Stomach (tissue), 9 donors: ENCODE data around the gene ECE1. TPM values are rescaled to one million over a fixed set of nuclear protein-coding genes. Genes with fewer than 3 reads are reported as not detected.

Experiments used
- DNase-seq, 2 donors: peaks; one replicate each; pipeline versions ENCODE4 v3.0.0 to v3.0.0-alpha.2; 2013 to 2019
- H3K27ac ChIP-seq, 5 donors: fragments of 200-600 bp in 4 of 5; sonication (generic) in 4 of 5; one replicate each; pipeline ENCODE4 v1.5.1; 2013 to 2019; ENCODE audit warnings: mild to moderate bottlenecking in 1 of 5, moderate library complexity in 1 of 5
- H3K27me3 ChIP-seq, 3 donors: fragments of 200-600 bp; sonication (generic); one replicate each; pipeline ENCODE4 v1.5.1; 2017 to 2019; ENCODE audit warnings: mixed run types in 1 of 3
- H3K36me3 ChIP-seq, 4 donors: fragments of 200-600 bp; sonication (generic); 1 replicate in 3 of 4; 2 replicates in 1 of 4; pipeline ENCODE4 v1.5.1; 2016 to 2019
- H3K4me1 ChIP-seq, 4 donors: fragments of 200-600 bp; sonication (generic); one replicate each; pipeline ENCODE4 v1.5.1; 2016 to 2019
- H3K4me3 ChIP-seq, 4 donors: fragments of 200-600 bp; sonication (generic) in 3 of 4; one replicate each; pipeline ENCODE4 v1.5.1; 2016 to 2019; ENCODE audit warnings: mild to moderate bottlenecking in 1 of 4
- H3K9me3 ChIP-seq, 4 donors: fragments of 200-600 bp; sonication (generic); one replicate each; pipeline ENCODE4 v1.5.1; 2016 to 2019
- CTCF ChIP-seq, 7 experiments: fragments of 450-650 bp in 4 of 7; fragments of 200-600 bp in 3 of 7; sonication (generic) in 3 of 7; IDR thresholded peaks; one replicate each; pipeline ENCODE4 v1.5.1; 2016 to 2019; ENCODE audit warnings: antibody characterized with exemption in 7 of 7, control low read depth in 2 of 7, mild to moderate bottlenecking in 1 of 7
- EP300 ChIP-seq: sonication (generic); formaldehyde crosslinking; IDR thresholded peaks from one replicate; pipeline ENCODE4 v1.6.1; 2017; ENCODE audit warnings: antibody characterized with exemption
- POLR2A ChIP-seq, 4 donors: fragments of 450-650 bp; IDR thresholded peaks; one replicate each; pipeline ENCODE4 v1.6.1; 2016; ENCODE audit warnings: antibody characterized with exemption in 4 of 4, control low read depth in 2 of 4, mild to moderate bottlenecking in 1 of 4, moderate library complexity in 1 of 4
- POLR2AphosphoS5 ChIP-seq, 3 donors: sonication (generic); formaldehyde crosslinking; IDR thresholded peaks; one replicate each; pipeline ENCODE4 v1.6.1; 2016; ENCODE audit warnings: antibody characterized with exemption in 3 of 3
- WGBS, 5 donors: extraction: QIAGEN DNeasy Blood & Tissue Kit in 3 of 5; methylation state at CpG; one replicate each; pipeline versions ENCODE4 v1.1.5 to v1.1.7; 2013 to 2018; 5-methylcytosine and 5-hydroxymethylcytosine counted together
- intact Hi-C: fragments of 100-400 bp; cut with DNase I; formaldehyde crosslinking; loops from one replicate; pipeline ENCODE4 v1.15.1; 2023; ENCODE audit warnings: low total_unique reads
- polyA plus RNA-seq, 3 donors: library from polyadenylated mRNA; stranded (reverse); fragments of 200-250 nt; gene quantifications; one replicate each; pipeline ENCODE4 v1.2.3, GENCODE V29; 2013
- total RNA-seq, 5 donors: library from RNA; depleted of rRNA; stranded (reverse); fragments of >200 nt; gene quantifications; one replicate each; pipeline versions ENCODE4 v1.1.0 to v1.2.3, GENCODE V29; 2014 to 2016
- donor health status: healthy with polysubstance abuse.
- donor health status: Bipolar disorder and iron deficiency.
- donor health status: healthy.

ECE1 gene
- total and polyA plus RNA-seq, 8 donors, result 17.6 to 574 (median 42.6) TPM

DNA sequence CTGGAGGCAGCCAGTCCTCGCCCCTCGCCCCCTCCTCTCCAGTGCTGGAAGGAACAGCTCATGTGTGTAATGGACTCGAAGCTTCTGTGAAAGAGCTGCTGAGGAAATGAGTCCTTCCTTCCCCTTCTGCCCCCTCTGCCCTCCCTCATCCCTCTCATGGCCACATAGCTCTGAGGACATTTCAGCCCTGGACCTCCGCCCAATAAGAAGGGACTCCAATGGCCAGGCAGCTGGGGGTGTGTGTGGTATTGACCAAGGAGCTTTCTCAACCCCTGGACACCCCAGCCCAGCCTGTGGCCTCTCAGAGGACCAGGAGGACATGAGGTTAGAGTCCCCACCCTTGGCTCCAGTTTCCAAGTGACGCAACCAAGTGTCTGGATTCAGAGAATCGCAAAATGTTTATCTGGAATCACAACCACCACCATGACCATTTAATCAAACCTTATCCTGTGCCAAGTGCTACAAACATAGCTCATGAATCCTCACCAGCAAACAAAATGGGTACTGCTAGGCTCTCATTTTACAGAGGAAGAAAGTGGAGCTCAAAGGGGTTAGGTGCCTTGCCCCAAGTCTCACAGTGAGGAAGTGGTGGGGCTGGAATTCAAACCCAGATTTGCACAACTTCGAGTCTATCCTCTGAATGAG lies 47.8 kb upstream of the ECE1 start:
- no peaks in the 10 kb centered on the region for H3K9me3 ChIP-seq
- peaks cover 98 to 100% (median 100%) of the 10 kb centered on the region in 4 donors for H3K4me1 ChIP-seq
- no peaks in the 10 kb centered on the region for H3K36me3 ChIP-seq
- 20 to 29% (median 24%) methylated on average over 7 of the region's 7 CpGs for WGBS, 5 donors
- H3K27ac ChIP-seq, result peak overlapping the region; percentile 81 to 94 (median 89)
- peak; percentile 75 to 84 for DNase-seq
- no peak for TF ChIP-seq CTCF (IDR thresholded peaks at IDR 0.05)
- TF ChIP-seq EP300, result no peak
- peak; percentile 49 to 58 (median 54) for TF ChIP-seq POLR2AphosphoS5 (IDR thresholded peaks at IDR 0.05)
- TF ChIP-seq POLR2A (IDR thresholded peaks at IDR 0.05), result no peak
- H3K4me3 ChIP-seq, result peak overlapping the region in 1 of 4 donors; percentile 17
- intact Hi-C loops, result no loop called here
- H3K27me3 ChIP-seq, result no peaks in the 10 kb centered on the region

DNA sequence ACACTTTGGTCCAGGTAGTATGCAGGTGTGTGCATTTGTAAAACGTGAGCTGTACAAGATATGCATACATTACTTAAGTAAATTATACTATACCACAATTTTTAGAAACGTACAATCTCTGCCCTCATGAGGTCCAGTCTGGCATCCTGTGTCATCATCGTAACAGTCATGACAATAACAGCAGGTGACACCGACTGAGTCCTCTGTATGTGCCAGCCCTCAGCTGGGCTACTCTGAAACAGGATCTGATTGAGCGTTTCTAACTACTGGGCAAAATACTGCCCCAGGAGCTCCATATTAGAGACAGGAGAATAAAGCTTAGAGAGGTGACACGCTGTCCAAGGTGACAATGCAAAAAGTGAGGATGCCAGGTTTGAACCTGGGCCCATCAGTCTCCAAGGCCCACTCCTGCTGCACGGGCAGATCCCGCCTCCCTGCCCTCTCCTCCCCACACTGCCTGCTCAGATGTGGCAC lies 47.2 kb upstream of the ECE1 start:
- Histone ChIP-seq H3K27ac (peak overlapping the region; percentile 81 to 94 (median 89)), H3K9me3 (no peaks in the 10 kb centered on the region), H3K4me3 (no peak overlapping the region), H3K36me3 (no peaks in the 10 kb centered on the region), H3K4me1 (peaks cover 96 to 100% (median 99%) of the 10 kb centered on the region in 4 donors), H3K27me3 (no peaks in the 10 kb centered on the region)
- intact Hi-C loops, result no loop called here
- TF ChIP-seq CTCF (IDR thresholded peaks at IDR 0.05) (no peak), POLR2A (IDR thresholded peaks at IDR 0.05) (no peak), EP300 (no peak), POLR2AphosphoS5 (IDR thresholded peaks at IDR 0.05) (no peak)
- WGBS, 5 donors, result 47 to 62% (median 53%) methylated on average over 8 of the region's 8 CpGs
- no peak for DNase-seq

- peak overlapping the region; percentile 25 to 94 (median 89) for H3K27ac ChIP-seq
- WGBS, 5 donors, result 33 to 53% (median 38%) methylated on average over 8 of the region's 8 CpGs
- no peaks in the 10 kb centered on the region for H3K27me3 ChIP-seq
- H3K9me3 ChIP-seq, result no peaks in the 10 kb centered on the region
- H3K36me3 ChIP-seq, result no peaks in the 10 kb centered on the region
- peaks cover 95 to 100% (median 98%) of the 10 kb centered on the region in 4 donors for H3K4me1 ChIP-seq
- peak in 2 of 3 donors; percentile 20 to 41 for TF ChIP-seq POLR2AphosphoS5 (IDR thresholded peaks at IDR 0.05)
- no peak for TF ChIP-seq CTCF (IDR thresholded peaks at IDR 0.05)
- peak in 1 of 2 donors; percentile 60 for DNase-seq
- peak overlapping the region in 1 of 4 donors; percentile 4 for H3K4me3 ChIP-seq
- intact Hi-C loops, result no loop called here
These were observed 46.8 kb upstream of the ECE1 start for GRCh38 chr1:21337010-21337437.

DNA sequence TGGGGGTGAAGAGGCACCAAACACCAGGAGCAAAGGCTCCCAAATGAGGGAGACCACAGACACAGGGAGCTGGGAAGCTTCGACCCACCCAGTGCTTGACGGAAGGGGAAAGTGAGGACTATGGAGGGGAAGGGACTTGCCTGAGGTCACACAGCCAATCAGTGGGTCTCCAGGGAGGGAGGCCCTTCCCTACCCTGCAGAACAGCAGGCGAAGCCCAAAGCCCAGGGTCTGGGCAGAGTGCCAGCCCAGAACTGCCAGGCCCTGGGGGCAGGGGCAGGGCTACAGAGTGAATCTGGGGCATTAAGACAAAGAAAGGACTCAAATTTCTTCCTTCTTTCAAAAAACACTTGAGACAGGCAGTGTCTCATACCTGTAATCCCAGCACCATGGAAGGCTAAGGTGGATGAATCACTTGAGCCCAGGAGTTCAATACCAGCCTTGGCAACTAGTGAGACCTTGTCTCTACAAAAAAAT lies 45.5 kb upstream of the ECE1 start:
- Histone ChIP-seq H3K27me3 (no peaks in the 10 kb centered on the region), H3K4me3 (peak overlapping the region in 1 of 4 donors; percentile 25), H3K27ac (peak overlapping the region; percentile 53 to 94 (median 89)), H3K36me3 (no peaks in the 10 kb centered on the region), H3K9me3 (no peaks in the 10 kb centered on the region), H3K4me1 (peaks cover 93 to 100% (median 97%) of the 10 kb centered on the region in 4 donors)
- WGBS, 5 donors, result 56 to 80% (median 63%) methylated on average over 3 of the region's 3 CpGs
- intact Hi-C loops, result no loop called here
- peak in 1 of 2 donors; percentile 59 for DNase-seq
- TF ChIP-seq EP300 (no peak), CTCF (IDR thresholded peaks at IDR 0.05) (no peak), POLR2A (IDR thresholded peaks at IDR 0.05) (no peak), POLR2AphosphoS5 (IDR thresholded peaks at IDR 0.05) (no peak)
